Gastrocnemius medialis (tissue), 4 donors: Measurements from ENCODE around the gene NDUFA13. TPM values are rescaled to one million over a fixed set of nuclear protein-coding genes. Genes with fewer than 3 reads are reported as not detected.

ENCODE experiments used
- ATAC-seq, 2 donors: fragments of 150-250 bp; one replicate each; pipeline ENCODE4 v1.9.1; 2016
- DNase-seq, 2 donors: peaks; one replicate each; pipeline ENCODE4 v3.0.0-alpha.2; 2019
- H3K27ac ChIP-seq, 4 donors: fragments of 200-600 bp; sonication (generic); 1 replicate in 1 of 4; 2 replicates in 3 of 4; pipeline ENCODE4 v1.5.1; 2016 to 2018; ENCODE audit warnings: mild to moderate bottlenecking in 2 of 4, moderate library complexity in 1 of 4
- H3K27me3 ChIP-seq, 3 donors: fragments of 200-600 bp; sonication (generic) in 2 of 3; 1 replicate in 1 of 3; 2 replicates in 2 of 3; pipeline versions ENCODE4 v1.5.1 to v1.6.0; 2016 to 2019; ENCODE audit warnings: mild to moderate bottlenecking in 1 of 3, moderate library complexity in 1 of 3
- H3K36me3 ChIP-seq, 2 donors: fragments of 200-600 bp; sonication (generic) in 1 of 2; one replicate each; pipeline ENCODE4 v1.5.1; 2017 to 2018
- H3K4me1 ChIP-seq, 2 donors: fragments of 200-600 bp; sonication (generic) in 1 of 2; one replicate each; pipeline ENCODE4 v1.5.1; 2016 to 2017; ENCODE audit warnings: mild to moderate bottlenecking in 2 of 2
- H3K4me3 ChIP-seq, 4 donors: fragments of 200-600 bp; sonication (generic) in 3 of 4; 1 replicate in 1 of 4; 2 replicates in 3 of 4; pipeline ENCODE4 v1.5.1; 2016 to 2019; ENCODE audit warnings: mild to moderate bottlenecking in 2 of 4
- H3K9me3 ChIP-seq, 3 donors: fragments of 200-600 bp; sonication (generic) in 2 of 3; 1 replicate in 1 of 3; 2 replicates in 2 of 3; pipeline ENCODE4 v1.5.1; 2016 to 2019
- CTCF ChIP-seq, 5 experiments: fragments of 450-650 bp in 3 of 5; fragments of 200-600 bp in 2 of 5; sonication (generic) in 2 of 5; IDR thresholded peaks in 4 of 5; conservative IDR thresholded peaks in 1 of 5; 1 replicate in 4 of 5; 2 replicates in 1 of 5; pipeline ENCODE4 v1.5.1; 2016 to 2019; ENCODE audit warnings: antibody characterized with exemption in 5 of 5, mild to moderate bottlenecking in 3 of 5, moderate library complexity in 3 of 5
- POLR2A ChIP-seq, 2 donors: fragments of 450-650 bp; IDR thresholded peaks; one replicate each; pipeline ENCODE4 v1.6.1; 2017; ENCODE audit warnings: antibody characterized with exemption in 2 of 2, mild to moderate bottlenecking in 2 of 2, moderate library complexity in 2 of 2
- in situ Hi-C, 4 donors: fragments of 200-750 bp; cut with MboI; loops; one replicate each; pipeline versions ENCODE4 v1.15.0 to v1.8.0; 2017; ENCODE audit warnings: low sequenced_read_pairs in 4 of 4
- intact Hi-C: fragments of 100-400 bp; cut with DNase I; formaldehyde crosslinking; loops from one replicate; pipeline ENCODE4 v1.15.1; 2023; ENCODE audit warnings: low total_unique reads
- total RNA-seq, 4 donors: library from RNA; depleted of rRNA; stranded (reverse); fragments of >200 nt; gene quantifications; one replicate each; pipeline versions ENCODE4 v1.1.0 to v1.2.3, GENCODE V29; 2016

Gene NDUFA13
- total RNA-seq, 4 donors from 2014 or later: 41.8 to 201 (median 50.5) TPM

GRCh38 chr19:19501798-19502197 is 14.2 kb upstream of the NDUFA13 start:
- intact Hi-C loops: no loop called here
- no peak overlapping the region for H3K27ac ChIP-seq
- H3K27me3 ChIP-seq: no peaks in the 10 kb centered on the region
- DNase-seq: no peak
- no peaks in the 10 kb centered on the region for H3K4me1 ChIP-seq
- H3K36me3 ChIP-seq: peaks cover 0 to 95% of the 10 kb centered on the region in 2 donors
- TF ChIP-seq CTCF (IDR thresholded peaks at IDR 0.05 in 4 of 5, conservative IDR thresholded peaks at IDR 0.05 in 1 of 5) (no peak), POLR2A (IDR thresholded peaks at IDR 0.05) (no peak)
- no peaks in the 10 kb centered on the region for H3K9me3 ChIP-seq
- H3K4me3 ChIP-seq: no peak overlapping the region
- in situ Hi-C loops: no loop called here
- ATAC-seq: no peak

GRCh38 chr19:19502281-19502680 is 13.7 kb upstream of the NDUFA13 start:
- intact Hi-C loops: no loop called here
- H3K36me3 ChIP-seq: peaks cover 0 to 96% of the 10 kb centered on the region in 2 donors
- TF ChIP-seq POLR2A (IDR thresholded peaks at IDR 0.05): no peak
- no peak for TF ChIP-seq CTCF (IDR thresholded peaks at IDR 0.05 in 4 of 5, conservative IDR thresholded peaks at IDR 0.05 in 1 of 5)
- no peak for ATAC-seq
- in situ Hi-C loops: no loop called here
- DNase-seq: no peak
- no peak overlapping the region for H3K4me3 ChIP-seq
- H3K27me3 ChIP-seq: no peaks in the 10 kb centered on the region
- no peaks in the 10 kb centered on the region for H3K9me3 ChIP-seq
- no peak overlapping the region for H3K27ac ChIP-seq
- H3K4me1 ChIP-seq: no peaks in the 10 kb centered on the region

- Histone ChIP-seq H3K27ac (no peak overlapping the region), H3K36me3 (peaks cover 0 to 92% of the 10 kb centered on the region in 2 donors), H3K27me3 (no peaks in the 10 kb centered on the region), H3K9me3 (no peaks in the 10 kb centered on the region), H3K4me3 (no peak overlapping the region), H3K4me1 (no peaks in the 10 kb centered on the region)
- TF ChIP-seq CTCF (IDR thresholded peaks at IDR 0.05 in 4 of 5, conservative IDR thresholded peaks at IDR 0.05 in 1 of 5) (no peak), POLR2A (IDR thresholded peaks at IDR 0.05) (no peak)
- in situ Hi-C loops (no loop called here), intact Hi-C loops (no loop called here)
- DNase-seq (no peak), ATAC-seq (no peak)
These were observed 13.0 kb upstream of the NDUFA13 start for GRCh38 chr19:19502808-19503602.

- in situ Hi-C loops: no loop called here
- Histone ChIP-seq H3K36me3 (peaks cover 0 to 72% of the 10 kb centered on the region in 2 donors), H3K4me1 (no peaks in the 10 kb centered on the region), H3K27me3 (no peaks in the 10 kb centered on the region), H3K9me3 (no peaks in the 10 kb centered on the region), H3K27ac (no peak overlapping the region), H3K4me3 (no peak overlapping the region)
- ATAC-seq: no peak
- TF ChIP-seq CTCF (IDR thresholded peaks at IDR 0.05 in 4 of 5, conservative IDR thresholded peaks at IDR 0.05 in 1 of 5) (no peak), POLR2A (IDR thresholded peaks at IDR 0.05) (no peak)
- DNase-seq: no peak
- intact Hi-C loops: no loop called here
These were observed 11.0 kb upstream of the NDUFA13 start for GRCh38 chr19:19504754-19505668.
